Naive B cell (primary cell): ENCODE measurements around the gene ZNF213. TPM values are rescaled to one million over a fixed set of nuclear protein-coding genes. Genes with fewer than 3 reads are reported as not detected.
A peak's percentile ranks its signal among the peaks of the same experiment; 100 is the strongest.

Experiments used
- ATAC-seq, 2 donors: fragments of 150-1000 bp; cut with Tn5 transposase; 2 replicates each; pipeline ENCODE4 v1.10.0; 2021; ENCODE audit warnings: low read depth in 2 of 2, mild to moderate bottlenecking in 2 of 2, moderate library complexity in 2 of 2
- DNase-seq: peaks from one replicate; pipeline ENCODE4 v3.0.0; 2022
- H3K27ac Mint-ChIP-seq, 6 donors: one replicate each; pipeline ENCODE4 v1.8.0; 2020 to 2022; ENCODE audit warnings: mild to moderate bottlenecking in 6 of 6, mixed read lengths in 6 of 6, moderate library complexity in 5 of 6, inconsistent platforms in 2 of 6
- H3K27me3 Mint-ChIP-seq, 3 donors: one replicate each; pipeline ENCODE4 v1.8.0; 2021 to 2022; ENCODE audit warnings: mixed read lengths in 3 of 3, mild to moderate bottlenecking in 1 of 3
- H3K36me3 Mint-ChIP-seq, 2 donors: one replicate each; pipeline ENCODE4 v1.8.0; 2020 to 2022; ENCODE audit warnings: mixed read lengths in 2 of 2, inconsistent platforms in 1 of 2, mild to moderate bottlenecking in 1 of 2
- H3K4me1 Mint-ChIP-seq, 3 donors: one replicate each; pipeline ENCODE4 v1.8.0; 2020 to 2022; ENCODE audit warnings: mixed read lengths in 3 of 3, inconsistent platforms in 1 of 3, mild to moderate bottlenecking in 1 of 3, moderate library complexity in 1 of 3
- H3K4me3 Mint-ChIP-seq, 8 donors: one replicate each; pipeline ENCODE4 v1.8.0; 2020 to 2022; ENCODE audit warnings: mild to moderate bottlenecking in 8 of 8, mixed read lengths in 8 of 8, moderate library complexity in 8 of 8, inconsistent platforms in 2 of 8
- H3K9me3 Mint-ChIP-seq, 7 donors: one replicate each; pipeline ENCODE4 v1.8.0; 2020 to 2022; ENCODE audit warnings: mixed read lengths in 7 of 7, mild to moderate bottlenecking in 5 of 7, inconsistent platforms in 2 of 7, moderate library complexity in 1 of 7
- polyA plus RNA-seq, 6 donors: library from polyadenylated mRNA; unstranded; fragments of 300-500 nt; fragmentation: Illumina TruSeq; gene quantifications; one replicate each; pipeline ENCODE4 v1.2.3, GENCODE V29; 2021; ENCODE audit warnings: low read depth in 6 of 6

The ZNF213 gene
- polyA plus RNA-seq, 6 donors from 2014 or later: 0.38 to 2.7 (median 1.6) TPM; not detected in 1

- Mint-ChIP-seq H3K36me3 (no peaks in the 10 kb centered on the region), H3K27me3 (no peaks in the 10 kb centered on the region), H3K9me3 (no peaks in the 10 kb centered on the region), H3K4me1 (peaks cover 11 to 36% (median 20%) of the 10 kb centered on the region in 3 donors), H3K27ac (peak overlapping the region in 1 of 6 donors; percentile 62), H3K4me3 (peak overlapping the region in 3 of 8 donors; percentile 12 to 56 (median 47))
- DNase-seq (peak; percentile 75), ATAC-seq (peak; percentile 88 to 90)
These were observed 39.0 kb upstream of the ZNF213 start for GRCh38 chr16:3095869-3096268.

GRCh38 chr16:3096362-3096761 lies 38.5 kb upstream of the ZNF213 start:
- H3K4me3 Mint-ChIP-seq: peak overlapping the region in 2 of 8 donors; percentile 12 to 15
- DNase-seq (no peak), ATAC-seq (no peak)
- no peaks in the 10 kb centered on the region for H3K27me3 Mint-ChIP-seq
- H3K4me1 Mint-ChIP-seq: peaks cover 16 to 41% (median 23%) of the 10 kb centered on the region in 3 donors
- H3K9me3 Mint-ChIP-seq: no peaks in the 10 kb centered on the region
- H3K36me3 Mint-ChIP-seq: no peaks in the 10 kb centered on the region
- H3K27ac Mint-ChIP-seq: peak overlapping the region in 2 of 6 donors; percentile 21 to 62

GRCh38 chr16:3097266-3097665 lies 37.6 kb upstream of the ZNF213 start:
- H3K27me3 Mint-ChIP-seq: no peaks in the 10 kb centered on the region
- H3K4me1 Mint-ChIP-seq: peaks cover 22 to 50% (median 28%) of the 10 kb centered on the region in 3 donors
- H3K36me3 Mint-ChIP-seq: no peaks in the 10 kb centered on the region
- no peaks in the 10 kb centered on the region for H3K9me3 Mint-ChIP-seq
- no peak overlapping the region for H3K4me3 Mint-ChIP-seq
- peak overlapping the region in 1 of 6 donors; percentile 28 for H3K27ac Mint-ChIP-seq
- ATAC-seq: no peak
- no peak for DNase-seq

- no peak for DNase-seq
- no peaks in the 10 kb centered on the region for H3K36me3 Mint-ChIP-seq
- H3K27me3 Mint-ChIP-seq: no peaks in the 10 kb centered on the region
- H3K4me3 Mint-ChIP-seq: peak within 1 kb of the TSS; percentile 71 to 91 (median 80)
- H3K9me3 Mint-ChIP-seq: no peaks in the 10 kb centered on the region
- H3K4me1 Mint-ChIP-seq: peaks cover 22 to 52% (median 29%) of the 10 kb centered on the region in 3 donors
- peak within 1 kb of the TSS in 3 of 6 donors; percentile 56 to 90 (median 85) for H3K27ac Mint-ChIP-seq
- no peak for ATAC-seq
These were observed 36.1 kb upstream of the ZNF213 start, which contains the start of gene ZSCAN10 for GRCh38 chr16:3098459-3099394. TSS of gene ZSCAN10 (minus strand) at chr16:3099294. CDS start at chr16:3092937, 6,357 bp downstream.

- no peak for ATAC-seq
These were observed 35.5 kb upstream of the ZNF213 start for GRCh38 chr16:3099395-3099731.

GRCh38 chr16:3099732-3100499 lies 34.9 kb upstream of the ZNF213 start:
- Mint-ChIP-seq H3K27ac (peak overlapping the region in 3 of 6 donors; percentile 33 to 85 (median 56)), H3K4me1 (peaks cover 20 to 48% (median 24%) of the 10 kb centered on the region in 3 donors), H3K9me3 (no peaks in the 10 kb centered on the region), H3K36me3 (no peaks in the 10 kb centered on the region), H3K27me3 (no peaks in the 10 kb centered on the region), H3K4me3 (peak overlapping the region; percentile 71 to 91 (median 80))
- DNase-seq: peak; percentile 67
- peak; percentile 79 to 82 for ATAC-seq

More at GRCh38 chr16:3099395-3099731, 35.5 kb upstream of the ZNF213 start:
- peaks cover 22 to 52% (median 27%) of the 10 kb centered on the region in 3 donors for H3K4me1 Mint-ChIP-seq
- no peaks in the 10 kb centered on the region for H3K36me3 Mint-ChIP-seq
- no peaks in the 10 kb centered on the region for H3K9me3 Mint-ChIP-seq
- peak overlapping the region in 3 of 8 donors; percentile 56 to 71 (median 60) for H3K4me3 Mint-ChIP-seq
- no peaks in the 10 kb centered on the region for H3K27me3 Mint-ChIP-seq
- no peak for DNase-seq
- H3K27ac Mint-ChIP-seq: peak overlapping the region in 3 of 6 donors; percentile 27 to 56 (median 39)

GRCh38 chr16:3101018-3101840 lies 33.6 kb upstream of the ZNF213 start:
- Mint-ChIP-seq H3K4me1 (peaks cover 20 to 42% (median 24%) of the 10 kb centered on the region in 3 donors), H3K27ac (peak overlapping the region in 2 of 6 donors; percentile 26 to 53), H3K4me3 (peak overlapping the region; percentile 47 to 94 (median 84)), H3K9me3 (no peaks in the 10 kb centered on the region), H3K27me3 (no peaks in the 10 kb centered on the region), H3K36me3 (no peaks in the 10 kb centered on the region)
- peak; percentile 33 for DNase-seq
- ATAC-seq: no peak

- DNase-seq (no peak), ATAC-seq (no peak)
- Mint-ChIP-seq H3K36me3 (no peaks in the 10 kb centered on the region), H3K27ac (peak overlapping the region in 3 of 6 donors; percentile 68 to 85 (median 77)), H3K4me3 (peak overlapping the region in 7 of 8 donors; percentile 75 to 94 (median 84)), H3K9me3 (no peaks in the 10 kb centered on the region), H3K4me1 (peaks cover 22 to 42% (median 27%) of the 10 kb centered on the region in 3 donors), H3K27me3 (no peaks in the 10 kb centered on the region)
These were observed 32.9 kb upstream of the ZNF213 start for GRCh38 chr16:3101841-3102470.

- no peaks in the 10 kb centered on the region for H3K36me3 Mint-ChIP-seq
- no peaks in the 10 kb centered on the region for H3K9me3 Mint-ChIP-seq
- peaks cover 13 to 25% (median 14%) of the 10 kb centered on the region in 3 donors for H3K4me1 Mint-ChIP-seq
- peak; percentile 90 to 91 for ATAC-seq
- peak overlapping the region; percentile 76 to 89 (median 84) for H3K4me3 Mint-ChIP-seq
- peak; percentile 85 for DNase-seq
- peaks cover 0 to 5% (median 0%) of the 10 kb centered on the region in 3 donors for H3K27me3 Mint-ChIP-seq
- peak overlapping the region in 2 of 6 donors; percentile 54 to 59 for H3K27ac Mint-ChIP-seq
These were observed 28.5 kb upstream of the ZNF213 start for GRCh38 chr16:3106205-3106928.

GRCh38 chr16:3112058-3112880 lies 22.6 kb upstream of the ZNF213 start, which contains the start of gene ZNF205:
TSS of gene ZNF205 (plus strand) at chr16:3112586. CDS start at chr16:3113431, 845 bp downstream.
- Mint-ChIP-seq H3K4me1 (peaks cover 2% of the 10 kb centered on the region in 3 donors), H3K9me3 (no peaks in the 10 kb centered on the region), H3K27ac (no peak within 1 kb of the TSS), H3K36me3 (no peaks in the 10 kb centered on the region), H3K4me3 (peak within 1 kb of the TSS in 2 of 8 donors; percentile 33 to 47), H3K27me3 (peaks cover 5 to 52% (median 30%) of the 10 kb centered on the region in 3 donors)
- no peak for ATAC-seq
- DNase-seq: no peak
